IPS-18a (cell line): ENCODE results near the gene BMP3.

Source experiments
- H3K27ac ChIP-seq: one replicate; pipeline ENCODE4 v1.5.1; 2013; ENCODE audit warnings: low read length
- H3K27me3 ChIP-seq: one replicate; pipeline ENCODE4 v1.6.1; 2013; ENCODE audit warnings: mild to moderate bottlenecking, low read length; ENCODE audit not compliant: control insufficient read depth, insufficient read depth
- H3K36me3 ChIP-seq: one replicate; pipeline ENCODE4 v1.6.1; 2013; ENCODE audit warnings: low read depth, low read length; ENCODE audit not compliant: control insufficient read depth
- H3K4me1 ChIP-seq: one replicate; pipeline ENCODE4 v1.6.1; 2013; ENCODE audit warnings: low read depth, low read length; ENCODE audit not compliant: control insufficient read depth
- H3K4me3 ChIP-seq: one replicate; pipeline ENCODE4 v1.5.1; 2013; ENCODE audit warnings: low read length
- H3K9ac ChIP-seq: one replicate; pipeline ENCODE4 v1.6.1; 2013; ENCODE audit warnings: mild to moderate bottlenecking, low read length, moderate library complexity
- H3K9me3 ChIP-seq: one replicate; pipeline ENCODE4 v1.6.1; 2013; ENCODE audit warnings: low read depth, low read length; ENCODE audit not compliant: control insufficient read depth

BMP3 gene

GRCh38 chr4:81023484-81023883 is 7.0 kb upstream of the BMP3 start:
- no peaks in the 10 kb centered on the region for H3K36me3 ChIP-seq
- H3K27ac ChIP-seq = no peak overlapping the region
- no peaks in the 10 kb centered on the region for H3K4me1 ChIP-seq
- peaks cover 1% of the 10 kb centered on the region for H3K27me3 ChIP-seq
- no peaks in the 10 kb centered on the region for H3K9me3 ChIP-seq
- no peak overlapping the region for H3K9ac ChIP-seq
- no peak overlapping the region for H3K4me3 ChIP-seq

GRCh38 chr4:81030981-81031791 is 678 bp downstream of the BMP3 start:
- Histone ChIP-seq H3K4me1 (peaks cover 12% of the 10 kb centered on the region), H3K9me3 (no peaks in the 10 kb centered on the region), H3K36me3 (no peaks in the 10 kb centered on the region), H3K9ac (peak overlapping the region; percentile 34), H3K27me3 (peaks cover 59% of the 10 kb centered on the region), H3K27ac (no peak overlapping the region), H3K4me3 (peak overlapping the region; percentile 80)

DNA sequence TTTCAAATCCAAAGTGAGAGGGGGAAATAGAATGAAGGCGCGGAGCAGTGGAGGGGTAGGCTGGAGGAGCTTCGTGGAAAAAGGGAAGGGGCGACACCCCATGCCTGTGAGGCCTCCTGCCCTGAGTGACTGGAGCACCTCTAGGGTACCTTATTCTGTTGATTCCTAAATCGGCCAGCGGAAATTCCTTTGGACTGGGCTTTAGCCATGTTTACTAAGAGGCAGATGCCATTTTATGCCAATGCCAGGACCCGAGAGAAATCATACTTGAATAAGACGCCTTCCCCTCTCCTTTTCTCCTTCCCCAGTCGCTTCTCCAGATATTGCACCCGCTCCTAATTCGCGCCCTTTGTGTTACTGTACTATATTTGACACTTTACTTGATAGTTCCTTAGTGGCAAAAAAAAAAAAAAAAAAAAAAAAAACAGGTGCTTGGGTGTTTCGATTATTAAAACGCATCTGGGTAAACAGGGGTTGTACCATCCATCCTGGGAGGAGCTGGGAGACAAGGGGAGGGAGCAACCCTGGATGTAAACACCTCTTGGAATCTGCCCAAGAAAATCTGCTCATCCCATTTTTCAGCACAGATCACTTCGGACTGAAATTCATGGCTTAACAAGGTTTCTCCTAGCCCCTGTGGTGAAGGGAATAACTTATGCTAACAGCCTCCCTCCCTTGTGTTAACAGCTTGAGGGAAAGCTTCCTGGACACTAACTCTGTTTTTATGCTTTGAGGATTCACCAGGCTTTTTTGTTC is 1.5 kb downstream of the BMP3 start:
- H3K4me1 ChIP-seq = peaks cover 12% of the 10 kb centered on the region
- peak overlapping the region; percentile 80 for H3K4me3 ChIP-seq
- H3K9ac ChIP-seq = no peak overlapping the region
- peaks cover 59% of the 10 kb centered on the region for H3K27me3 ChIP-seq
- H3K36me3 ChIP-seq = no peaks in the 10 kb centered on the region
- no peak overlapping the region for H3K27ac ChIP-seq
- H3K9me3 ChIP-seq = no peaks in the 10 kb centered on the region

- Histone ChIP-seq H3K9me3 (no peaks in the 10 kb centered on the region), H3K27me3 (peaks cover 59% of the 10 kb centered on the region), H3K9ac (no peak overlapping the region), H3K4me3 (peak overlapping the region; percentile 80), H3K27ac (no peak overlapping the region), H3K36me3 (no peaks in the 10 kb centered on the region), H3K4me1 (peaks cover 12% of the 10 kb centered on the region)
Measured at GRCh38 chr4:81032771-81033684, 2.5 kb downstream of the BMP3 start.

- H3K27ac ChIP-seq = no peak overlapping the region
- H3K9ac ChIP-seq = no peak overlapping the region
- H3K4me3 ChIP-seq = no peak overlapping the region
- peaks cover 4% of the 10 kb centered on the region for H3K27me3 ChIP-seq
- no peaks in the 10 kb centered on the region for H3K36me3 ChIP-seq
- no peaks in the 10 kb centered on the region for H3K9me3 ChIP-seq
- no peaks in the 10 kb centered on the region for H3K4me1 ChIP-seq
Measured at GRCh38 chr4:81038636-81039350, 8.3 kb downstream of the BMP3 start.

- Histone ChIP-seq H3K9me3 (no peaks in the 10 kb centered on the region), H3K9ac (no peak overlapping the region), H3K27ac (no peak overlapping the region), H3K4me1 (no peaks in the 10 kb centered on the region), H3K27me3 (no peaks in the 10 kb centered on the region), H3K4me3 (no peak overlapping the region), H3K36me3 (no peaks in the 10 kb centered on the region)
Measured at GRCh38 chr4:81039351-81039972, 9.0 kb downstream of the BMP3 start.

GRCh38 chr4:81040012-81040659 is 9.6 kb downstream of the BMP3 start:
- Histone ChIP-seq H3K36me3 (no peaks in the 10 kb centered on the region), H3K9ac (no peak overlapping the region), H3K4me1 (no peaks in the 10 kb centered on the region), H3K27me3 (no peaks in the 10 kb centered on the region), H3K9me3 (no peaks in the 10 kb centered on the region), H3K4me3 (no peak overlapping the region), H3K27ac (no peak overlapping the region)

- H3K27me3 ChIP-seq = no peaks in the 10 kb centered on the region
Measured at GRCh38 chr4:81042578-81043365, 12.3 kb downstream of the BMP3 start.

GRCh38 chr4:81049330-81049729 is 18.8 kb downstream of the BMP3 start:
- Histone ChIP-seq H3K4me3 (no peak overlapping the region), H3K9ac (no peak overlapping the region), H3K9me3 (no peaks in the 10 kb centered on the region), H3K27ac (no peak overlapping the region), H3K4me1 (peaks cover 5% of the 10 kb centered on the region), H3K36me3 (no peaks in the 10 kb centered on the region), H3K27me3 (no peaks in the 10 kb centered on the region)

More at GRCh38 chr4:81042578-81043365, 12.3 kb downstream of the BMP3 start:
- H3K4me1 ChIP-seq = no peaks in the 10 kb centered on the region
- H3K9ac ChIP-seq = no peak overlapping the region
- no peak overlapping the region for H3K27ac ChIP-seq
- H3K9me3 ChIP-seq = no peaks in the 10 kb centered on the region
- no peaks in the 10 kb centered on the region for H3K36me3 ChIP-seq
- H3K4me3 ChIP-seq = no peak overlapping the region

GRCh38 chr4:81049907-81050306 is 19.4 kb downstream of the BMP3 start:
- no peaks in the 10 kb centered on the region for H3K9me3 ChIP-seq
- H3K27ac ChIP-seq = no peak overlapping the region
- H3K27me3 ChIP-seq = no peaks in the 10 kb centered on the region
- H3K9ac ChIP-seq = no peak overlapping the region
- H3K4me1 ChIP-seq = peaks cover 5% of the 10 kb centered on the region
- H3K4me3 ChIP-seq = no peak overlapping the region
- no peaks in the 10 kb centered on the region for H3K36me3 ChIP-seq
